ENCODE measurements around the gene CDH18.
A peak's percentile ranks its signal among the peaks of the same experiment; 100 is the strongest.

CDH18 gene, protein sequence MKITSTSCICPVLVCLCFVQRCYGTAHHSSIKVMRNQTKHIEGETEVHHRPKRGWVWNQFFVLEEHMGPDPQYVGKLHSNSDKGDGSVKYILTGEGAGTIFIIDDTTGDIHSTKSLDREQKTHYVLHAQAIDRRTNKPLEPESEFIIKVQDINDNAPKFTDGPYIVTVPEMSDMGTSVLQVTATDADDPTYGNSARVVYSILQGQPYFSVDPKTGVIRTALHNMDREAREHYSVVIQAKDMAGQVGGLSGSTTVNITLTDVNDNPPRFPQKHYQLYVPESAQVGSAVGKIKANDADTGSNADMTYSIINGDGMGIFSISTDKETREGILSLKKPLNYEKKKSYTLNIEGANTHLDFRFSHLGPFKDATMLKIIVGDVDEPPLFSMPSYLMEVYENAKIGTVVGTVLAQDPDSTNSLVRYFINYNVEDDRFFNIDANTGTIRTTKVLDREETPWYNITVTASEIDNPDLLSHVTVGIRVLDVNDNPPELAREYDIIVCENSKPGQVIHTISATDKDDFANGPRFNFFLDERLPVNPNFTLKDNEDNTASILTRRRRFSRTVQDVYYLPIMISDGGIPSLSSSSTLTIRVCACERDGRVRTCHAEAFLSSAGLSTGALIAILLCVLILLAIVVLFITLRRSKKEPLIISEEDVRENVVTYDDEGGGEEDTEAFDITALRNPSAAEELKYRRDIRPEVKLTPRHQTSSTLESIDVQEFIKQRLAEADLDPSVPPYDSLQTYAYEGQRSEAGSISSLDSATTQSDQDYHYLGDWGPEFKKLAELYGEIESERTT

DNA sequence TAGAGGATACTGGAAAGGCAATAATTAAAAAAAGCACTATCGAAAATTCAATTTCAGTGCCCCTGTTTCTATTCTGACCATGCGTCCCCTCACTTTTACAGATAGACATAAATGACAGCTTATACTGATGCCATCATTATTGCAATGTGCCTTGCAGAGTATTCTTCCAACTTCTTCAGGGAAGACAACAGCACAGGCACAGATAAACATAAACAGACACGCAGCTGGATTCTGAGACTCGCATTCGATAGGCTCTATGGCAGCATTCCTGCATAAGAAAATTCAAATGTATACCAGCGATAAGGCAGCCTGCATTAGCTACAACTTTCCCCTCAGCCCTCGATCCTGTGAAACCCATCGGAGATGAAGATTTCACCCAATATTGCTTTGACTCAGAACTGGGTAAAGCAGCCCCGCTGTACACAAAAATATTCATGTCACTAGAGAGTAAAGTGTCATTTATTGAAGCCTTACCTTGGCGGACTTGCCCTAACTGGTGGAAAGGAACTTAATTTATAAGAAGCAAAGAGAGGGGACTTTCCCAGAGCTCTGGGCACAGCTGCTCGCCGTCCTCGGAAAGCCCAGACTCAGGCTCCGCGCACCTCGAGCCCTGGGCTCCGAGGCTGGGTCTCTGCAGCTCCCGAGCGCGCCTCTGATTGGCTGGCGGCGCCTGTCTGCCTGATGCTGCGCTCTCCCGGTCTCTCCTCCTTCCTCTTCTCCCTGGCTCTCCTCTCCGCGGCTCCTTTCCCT, at the start of gene CDH18:
TSS of gene CDH18 (minus strand) at position 589 of the 750 bp plus-strand sequence. CDS start 149,214 bp downstream, outside the sequence.
- DNase-seq = peak; percentile 86

DNA sequence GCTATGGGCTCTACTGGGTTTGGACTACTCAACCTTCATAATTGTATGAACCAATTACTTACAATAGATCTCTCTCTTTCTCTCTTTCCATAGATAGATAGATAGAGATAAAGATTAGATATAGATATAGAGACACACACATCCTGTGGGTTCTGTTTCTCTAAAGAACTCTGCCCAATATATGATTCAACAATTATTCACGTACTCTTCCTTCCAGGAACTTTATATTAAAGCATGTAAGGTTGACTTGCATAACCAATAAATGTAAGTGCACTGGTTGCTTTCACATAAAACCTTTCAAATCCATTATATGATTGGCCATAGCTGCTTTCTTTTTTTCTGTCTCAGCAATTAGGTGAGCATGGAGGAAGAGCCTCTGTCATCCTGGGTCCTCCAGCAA, 46.7 kb upstream of the CDH18 start:
- DNase-seq = no peak

DNA sequence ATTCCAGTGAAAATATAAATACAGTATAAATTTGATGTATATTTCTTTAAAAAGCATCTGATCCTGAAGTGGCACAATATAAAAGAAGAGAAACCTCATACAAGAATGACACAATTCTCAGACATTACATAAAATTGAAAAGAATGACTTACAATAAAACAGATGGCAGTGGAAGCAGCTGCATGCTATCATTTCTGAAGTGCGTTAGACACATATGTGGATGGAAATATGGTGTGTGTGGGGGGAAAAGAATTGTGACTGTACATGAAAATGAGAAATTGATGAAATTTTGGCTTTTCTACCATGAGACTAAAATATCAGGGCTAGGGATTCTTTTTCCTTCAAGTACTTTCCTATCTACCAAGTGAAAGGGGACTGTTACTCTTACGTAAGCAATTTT, 45.9 kb upstream of the CDH18 start:
- no peak for DNase-seq

DNA sequence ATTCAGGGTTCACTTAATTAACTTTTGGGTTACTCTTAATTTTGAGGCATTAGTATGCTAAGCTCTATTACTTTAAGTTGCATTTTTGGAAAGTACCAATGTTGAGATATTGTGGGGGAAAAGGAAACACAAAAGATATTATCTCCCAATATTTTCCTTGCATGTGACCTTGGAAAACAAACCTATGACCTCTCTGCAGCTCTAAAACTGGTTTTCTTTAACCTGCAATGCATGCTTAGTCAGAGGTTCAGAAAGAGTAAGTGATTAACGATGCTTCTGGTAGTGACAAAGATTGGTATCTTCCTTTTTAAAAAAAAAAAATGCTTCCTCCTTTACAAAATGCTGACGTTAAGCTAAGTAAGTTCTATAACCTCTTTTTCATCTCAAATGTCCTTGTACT, 44.9 kb upstream of the CDH18 start:
- no peak for DNase-seq

DNA sequence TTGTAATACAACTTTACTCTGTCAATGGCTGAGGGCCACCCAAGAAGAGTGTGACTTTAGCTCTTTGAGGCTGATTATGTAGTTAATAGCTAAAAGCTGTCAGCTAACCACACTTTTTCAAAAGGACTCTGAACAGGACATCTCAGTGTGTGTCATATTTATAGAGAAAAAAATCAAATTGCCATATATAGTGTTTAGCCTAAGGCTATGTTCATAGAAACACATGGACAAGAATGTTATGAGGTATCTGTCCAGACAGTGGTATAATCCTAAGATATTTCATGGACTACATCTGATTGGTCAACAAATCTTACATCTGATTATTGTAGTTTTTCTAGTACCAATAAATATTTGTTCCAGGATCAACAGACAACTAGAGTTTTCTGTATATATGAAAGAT, 42.1 kb upstream of the CDH18 start:
- DNase-seq = no peak

DNA sequence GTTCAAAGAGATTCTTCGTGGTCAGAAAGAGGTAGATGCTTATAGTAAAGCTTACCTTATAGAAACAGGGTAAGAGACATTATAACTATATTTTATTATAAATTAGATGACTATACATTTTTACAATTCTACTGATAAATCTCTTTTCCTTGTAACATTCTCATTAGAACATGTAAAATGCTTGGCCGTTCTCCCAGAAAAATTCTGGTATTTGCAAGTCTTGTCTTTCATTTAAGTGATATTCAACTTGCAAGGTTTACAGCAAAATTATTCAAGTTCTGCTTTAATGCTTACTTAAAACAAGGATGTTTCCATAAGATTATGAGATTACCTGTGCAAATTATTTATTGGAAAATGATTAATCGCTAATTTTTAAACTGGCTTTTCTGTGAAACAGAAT, 41.3 kb upstream of the CDH18 start:
- no peak for DNase-seq

DNA sequence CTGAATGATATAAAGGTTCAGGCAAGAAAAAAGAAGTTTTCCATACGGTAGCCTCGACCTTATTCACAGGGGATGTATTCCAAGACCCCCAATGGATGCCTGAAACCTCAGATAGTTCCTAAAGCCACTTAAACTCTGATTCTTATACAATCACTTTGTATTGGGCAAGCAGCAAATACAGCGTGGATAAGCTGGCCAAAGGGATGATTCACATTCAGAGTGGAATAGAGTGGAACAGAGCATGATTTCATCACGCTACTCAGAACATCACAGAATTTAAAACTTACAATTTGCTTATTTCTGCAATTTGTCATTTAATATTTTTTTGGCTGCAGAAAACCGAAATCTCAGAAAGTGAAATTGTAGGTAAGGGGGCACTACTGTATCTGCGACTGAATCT, 40.5 kb upstream of the CDH18 start:
- no peak for DNase-seq

DNA sequence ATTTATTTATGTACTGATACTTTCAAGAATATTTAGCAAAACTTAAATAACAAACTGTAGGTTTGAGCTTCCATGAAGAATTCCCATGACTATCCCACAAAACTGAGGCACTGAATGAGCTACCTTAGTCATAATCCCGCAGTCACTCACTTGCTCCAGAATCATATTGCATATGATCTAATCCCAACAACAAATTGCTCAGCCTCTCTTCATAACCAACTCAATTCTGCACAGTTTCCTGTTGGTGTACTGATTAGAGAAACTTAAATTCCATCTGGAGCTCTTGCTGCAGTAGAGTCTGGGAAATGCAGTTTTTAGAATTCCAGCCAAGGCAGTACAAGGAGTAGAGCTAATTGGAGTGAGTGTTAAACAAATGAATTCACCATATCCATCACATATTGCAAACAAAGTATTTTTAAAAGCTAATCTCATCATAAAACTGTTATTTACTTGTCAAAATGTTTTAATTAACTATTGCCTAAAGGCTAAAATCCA, 35.7 kb upstream of the CDH18 start:
- DNase-seq = no peak

DNA sequence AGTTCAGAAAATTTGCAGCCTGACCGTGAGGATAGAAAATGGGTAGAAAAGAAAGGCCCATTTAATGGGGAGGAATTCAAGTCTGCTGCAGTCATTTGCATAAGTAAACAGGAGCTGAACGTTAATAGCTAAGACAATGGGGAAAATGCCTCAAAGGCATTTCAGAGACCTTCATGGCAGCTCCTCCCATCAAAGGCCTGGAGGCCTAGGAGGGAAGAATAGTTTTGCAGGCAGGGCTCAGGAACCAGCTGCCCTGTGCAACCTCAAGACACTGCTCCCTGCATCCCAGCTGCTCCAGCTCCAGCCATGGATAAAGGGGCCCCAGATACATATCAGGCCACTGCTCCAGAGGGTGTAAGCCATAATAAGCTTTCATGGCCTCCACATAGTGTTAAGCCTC, 32.2 kb upstream of the CDH18 start:
- no peak for DNase-seq

DNA sequence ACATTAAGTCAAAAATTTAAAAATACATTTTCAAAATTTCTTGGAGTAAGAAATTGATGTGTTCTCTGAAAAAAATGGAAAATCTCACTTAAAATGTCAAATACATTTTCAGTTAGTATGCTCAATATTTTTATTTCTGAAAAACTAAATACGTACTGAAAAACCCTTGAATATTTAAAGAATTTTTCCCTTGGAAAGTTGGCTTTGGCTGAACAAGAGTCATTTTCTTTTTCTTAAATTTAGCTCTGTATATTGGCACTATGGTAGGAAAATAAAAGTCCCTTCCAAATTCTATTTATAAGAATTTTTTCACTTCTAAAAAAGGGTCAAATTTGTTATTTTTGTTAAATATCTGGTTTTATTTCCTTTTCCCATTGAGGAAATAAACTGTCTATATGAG, 29.0 kb upstream of the CDH18 start:
- DNase-seq = no peak

DNA sequence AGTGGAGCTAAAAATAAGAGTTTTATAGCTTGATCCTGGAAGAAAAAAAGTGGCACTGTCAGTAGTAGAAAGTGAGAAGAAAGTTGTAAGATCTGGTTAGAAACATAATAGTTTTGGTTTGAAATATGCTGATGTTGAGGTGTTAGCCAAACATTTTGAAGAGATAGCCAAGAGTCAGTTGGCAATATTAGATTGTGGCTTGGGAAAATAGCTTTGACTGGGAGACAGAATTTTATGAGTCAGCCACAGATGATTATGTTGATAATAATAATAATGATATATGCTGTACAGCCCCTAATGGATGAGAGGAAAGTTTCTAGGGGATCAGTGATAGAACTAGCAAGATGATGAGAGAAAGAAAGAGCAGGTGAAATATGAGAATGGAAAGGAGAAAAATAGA, 12.4 kb upstream of the CDH18 start:
- DNase-seq = no peak

DNA sequence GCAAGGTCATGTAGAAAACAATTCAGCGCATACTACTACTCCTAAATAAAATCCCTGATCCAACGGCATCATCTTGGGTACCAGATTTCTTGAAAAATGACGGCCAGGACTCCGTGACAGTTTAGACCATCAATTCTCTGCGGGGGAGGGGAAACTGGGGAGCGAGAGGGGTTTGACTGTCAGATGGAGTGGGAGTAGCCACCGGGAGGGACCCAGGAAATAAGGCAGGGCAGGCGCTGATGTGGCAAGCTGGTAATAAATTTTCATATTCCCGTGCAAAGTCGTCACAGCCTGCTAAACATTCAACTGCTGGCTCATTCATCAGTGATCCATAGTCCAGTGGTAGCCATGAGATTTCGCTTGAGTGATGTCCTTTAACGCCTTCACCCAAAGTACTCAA, 457 bp upstream of the CDH18 start:
- DNase-seq = no peak

DNA sequence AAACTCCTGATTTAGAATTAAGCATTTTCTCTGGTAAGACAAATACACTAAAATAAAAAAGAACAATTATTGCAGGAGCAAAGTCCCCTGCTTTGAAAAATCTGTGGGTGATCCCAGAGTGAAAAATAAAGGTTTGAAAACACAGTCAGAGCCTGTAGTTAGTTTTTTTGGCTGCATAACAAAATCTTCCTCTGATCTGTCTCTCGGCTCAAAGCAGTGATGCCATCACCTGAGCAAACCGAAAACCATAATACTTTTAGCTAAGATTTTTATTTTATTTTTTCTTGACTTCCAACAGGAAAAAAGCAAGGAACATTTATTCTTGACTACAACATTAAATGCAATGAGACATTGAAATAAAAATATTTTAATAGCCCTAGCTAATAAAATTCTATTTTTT, 1.2 kb downstream of the CDH18 start:
- no peak for DNase-seq

DNA sequence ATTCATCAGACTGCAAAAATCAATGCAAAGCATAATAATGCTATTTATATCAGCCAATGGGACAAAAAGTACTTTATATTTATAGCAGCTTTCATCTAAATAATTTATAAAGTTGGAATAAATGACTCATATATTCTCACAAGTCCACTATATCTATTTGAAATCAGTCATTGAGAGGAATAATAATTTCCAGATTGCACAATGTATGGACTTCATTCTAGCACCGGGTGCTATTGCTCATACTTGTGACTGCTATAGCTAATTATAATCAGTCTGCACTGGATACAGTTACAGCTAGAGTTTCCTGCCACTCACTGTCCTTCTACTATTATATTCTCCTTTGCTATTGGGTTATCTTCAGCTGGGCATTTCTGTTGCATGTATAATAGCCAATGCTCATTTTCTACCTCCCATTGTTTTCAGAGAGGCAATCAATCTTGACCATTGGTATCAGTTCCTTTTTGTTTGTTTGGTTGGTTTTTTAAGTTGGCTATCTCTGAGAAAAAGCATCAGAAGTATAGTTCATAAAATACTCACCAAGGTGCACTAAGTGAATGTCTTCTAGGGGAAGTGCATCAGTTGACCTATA, 1.9 kb downstream of the CDH18 start:
- DNase-seq = no peak

DNA sequence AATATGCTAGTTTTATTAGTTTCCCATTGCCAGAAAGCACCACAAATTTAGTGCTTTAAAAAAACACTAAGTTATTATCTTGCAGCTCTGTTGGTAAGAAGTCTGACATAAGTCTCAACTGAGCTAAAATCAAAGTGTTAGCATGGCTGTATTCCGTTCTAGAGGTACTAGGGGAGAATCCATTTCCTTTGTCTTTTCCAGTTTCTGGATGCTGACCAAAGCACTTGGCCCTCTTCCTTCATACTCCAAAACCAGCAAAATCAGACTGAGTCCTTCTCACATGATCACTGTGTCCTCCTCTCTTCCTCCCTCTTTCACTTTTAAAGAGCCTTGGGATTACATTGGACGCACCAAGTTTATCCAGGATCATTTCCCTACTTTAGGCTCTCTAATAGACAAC, 9.5 kb downstream of the CDH18 start:
- DNase-seq = no peak

DNA sequence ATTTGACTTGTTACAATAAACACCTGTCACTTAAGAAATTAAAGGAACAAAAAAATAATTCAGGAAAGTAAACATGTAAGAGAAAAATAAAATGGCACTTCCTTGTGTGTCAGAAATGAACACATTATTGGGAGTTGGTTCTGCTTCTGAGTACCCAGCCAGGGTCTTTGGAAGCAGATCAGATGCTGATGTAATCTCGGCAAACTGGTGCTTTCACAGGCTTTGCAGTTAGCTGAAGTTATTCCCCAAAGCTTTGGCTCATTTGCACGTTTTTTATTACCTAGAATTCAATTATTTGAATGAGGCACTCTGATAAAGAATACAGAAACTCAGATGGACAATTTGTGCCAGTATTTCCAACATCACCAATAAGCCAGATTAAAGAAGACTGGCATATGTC, 10.9 kb downstream of the CDH18 start:
- DNase-seq = no peak

DNA sequence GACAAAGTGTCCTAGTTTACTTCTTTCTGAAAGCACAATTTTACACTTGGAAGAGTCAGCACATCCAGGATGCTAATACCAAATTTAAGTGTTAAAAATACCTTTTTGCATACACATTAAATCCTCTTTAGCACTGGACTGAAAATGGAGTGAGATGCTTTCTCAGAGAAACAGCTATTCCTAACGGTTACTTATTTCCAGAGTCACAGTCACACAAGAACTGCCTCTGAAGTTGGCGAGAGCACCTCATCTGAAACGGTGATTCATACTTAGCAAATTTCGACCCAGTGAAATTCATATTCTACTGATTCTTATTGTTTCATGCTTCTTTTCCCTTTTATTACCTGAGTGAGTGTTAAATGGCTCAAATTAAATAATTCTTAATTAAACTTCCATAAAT, 12.2 kb downstream of the CDH18 start:
- no peak for DNase-seq

DNA sequence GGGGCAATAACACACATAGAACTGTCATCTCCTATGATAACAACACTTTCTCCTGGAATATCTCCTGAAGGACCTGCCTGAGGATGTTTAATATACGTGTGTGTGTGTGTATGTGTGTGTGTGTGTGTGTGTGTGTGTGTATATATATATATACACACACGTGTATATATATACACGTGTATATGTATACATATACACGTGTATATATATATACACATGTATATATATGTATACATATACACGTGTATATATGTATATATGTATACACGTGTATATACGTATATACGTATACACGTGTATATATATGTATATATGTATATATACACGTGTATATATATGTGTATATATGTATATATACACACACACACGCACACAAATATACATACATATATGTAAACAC, 27.5 kb downstream of the CDH18 start:
- no peak for DNase-seq

DNA sequence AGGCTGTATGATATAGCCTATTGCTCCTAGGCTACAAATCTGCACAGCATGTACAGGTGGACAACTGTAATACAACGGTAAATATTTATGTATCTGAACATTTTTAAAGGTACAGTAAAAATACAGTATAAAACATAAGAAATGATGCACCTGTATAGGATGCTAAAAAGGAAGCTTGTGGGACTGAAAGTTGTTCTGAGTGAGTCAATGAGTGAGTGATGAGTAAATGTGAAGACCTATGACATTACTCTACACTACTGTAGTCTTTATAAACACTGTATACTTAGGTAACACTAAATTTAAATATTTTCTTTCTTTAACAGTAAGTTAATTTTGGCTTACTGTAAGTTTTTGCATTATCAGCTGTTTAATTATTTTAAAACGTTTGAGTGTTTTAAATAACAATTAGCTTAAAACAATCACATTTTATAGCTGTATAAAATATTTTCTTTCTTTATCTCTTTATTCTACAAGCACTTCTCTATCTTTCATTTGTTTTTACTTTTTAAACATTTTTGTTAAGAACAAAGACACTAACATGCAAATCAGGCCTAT, 28.1 kb downstream of the CDH18 start:
- no peak for DNase-seq

DNA sequence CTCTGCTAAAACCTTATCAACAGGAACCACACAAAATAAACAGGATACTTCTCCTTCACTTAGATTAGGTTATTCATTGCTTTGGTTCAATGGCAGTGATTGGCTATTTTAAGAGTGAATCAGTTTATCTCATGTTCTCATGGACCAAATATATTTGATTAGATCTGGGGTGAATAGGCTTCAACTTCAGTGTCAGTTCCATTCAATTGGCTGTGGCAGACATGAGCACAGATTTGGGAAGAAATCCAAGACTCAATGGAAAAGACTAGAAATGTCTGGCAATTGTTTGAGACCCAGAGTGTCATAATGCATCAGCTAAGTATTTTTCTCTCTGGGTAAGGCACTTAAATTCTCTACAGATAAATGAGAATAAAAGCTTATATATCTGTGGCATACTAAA, 37.1 kb downstream of the CDH18 start:
- no peak for DNase-seq

DNA sequence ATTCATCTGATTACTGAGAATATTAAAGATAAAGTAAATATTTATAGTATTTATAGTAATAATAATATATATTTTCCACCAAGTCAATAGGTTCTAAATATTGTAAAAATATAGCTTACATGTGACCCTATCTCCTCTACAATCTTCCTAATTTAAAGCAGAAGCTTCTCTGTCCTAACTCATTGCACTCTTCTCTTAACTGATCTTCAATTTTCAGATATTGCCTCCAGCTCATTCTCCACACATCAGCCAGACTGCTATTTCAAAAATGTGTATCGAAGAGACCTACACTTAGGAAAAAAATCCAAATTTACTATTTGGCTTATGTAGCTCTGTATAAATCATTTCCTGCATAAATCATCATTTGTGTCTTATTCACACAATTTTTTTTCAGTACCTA, 47.8 kb downstream of the CDH18 start:
- DNase-seq = no peak

DNA sequence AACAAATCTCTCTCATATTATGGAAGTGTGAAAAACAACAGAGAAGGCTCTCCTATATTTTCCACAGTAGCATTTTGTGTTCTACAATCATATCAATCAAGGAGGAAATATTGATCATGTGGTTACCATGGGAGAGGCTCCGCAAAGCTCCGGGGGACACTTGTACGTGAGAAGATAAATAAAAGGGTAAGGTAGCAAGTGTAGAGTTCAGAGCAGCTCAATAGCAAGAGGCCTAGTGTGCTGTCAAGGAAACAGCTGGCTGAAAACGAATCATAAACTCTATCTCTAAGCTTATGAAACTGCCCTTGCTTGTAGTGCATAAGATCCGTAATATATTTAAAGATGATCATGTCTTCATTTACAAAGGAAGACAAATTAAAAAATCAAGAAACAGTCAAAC, 57.5 kb downstream of the CDH18 start:
- DNase-seq = no peak

All from retina (tissue), 1 donor.